Pancreas (tissue), 10 donors: Measurements from ENCODE around the gene RPS26. TPM values are rescaled to one million over a fixed set of nuclear protein-coding genes. Genes with fewer than 3 reads are reported as not detected.

ENCODE experiments used
- ATAC-seq, 4 donors: fragments of 200-7000 bp; cut with Tn5 transposase; one replicate each; pipeline versions ENCODE4 v1.8.0 to v1.9.1; 2020; ENCODE audit warnings: mild to moderate bottlenecking in 4 of 4, moderate library complexity in 4 of 4
- DNase-seq, 6 donors: peaks; one replicate each; pipeline ENCODE4 v3.0.0-alpha.2; 2020
- FAIRE-seq: peaks from 2 replicates; lab custom pipeline; 2012; peaks lifted over from hg19 to GRCh38; lab: Jason Lieb, UNC
- H3K27ac ChIP-seq, 4 donors: fragments of 200-600 bp; sonication (generic); 1 replicate in 3 of 4; 2 replicates in 1 of 4; pipeline versions ENCODE4 v1.5.0 to v1.8.0; 2020
- H3K27me3 ChIP-seq, 4 donors: fragments of 200-600 bp; one replicate each; pipeline ENCODE4 v1.8.0; 2021
- H3K36me3 ChIP-seq, 3 donors: fragments of 200-600 bp; sonication (generic) in 1 of 3; one replicate each; pipeline versions ENCODE4 v1.5.0 to v1.8.0; 2020 to 2021
- H3K4me1 ChIP-seq, 3 donors: fragments of 200-600 bp; one replicate each; pipeline ENCODE4 v1.8.0; 2021
- H3K4me3 ChIP-seq, 4 donors: fragments of 200-600 bp; sonication (generic) in 2 of 4; one replicate each; pipeline versions ENCODE4 v1.5.0 to v1.8.0; 2020 to 2021
- H3K9me3 ChIP-seq, 4 donors: fragments of 200-600 bp; one replicate each; pipeline ENCODE4 v1.8.0; 2021
- CTCF ChIP-seq, 4 donors: fragments of 200-600 bp; sonication (generic) in 3 of 4; IDR thresholded peaks; one replicate each; pipeline versions ENCODE4 v1.5.0 to v1.8.0; 2021; ENCODE audit warnings: antibody characterized with exemption in 4 of 4
- WGBS, 2 donors: extraction: QIAGEN DNeasy Blood & Tissue Kit; methylation state at CpG; one replicate each; pipeline ENCODE4 v1.1.7; 2013; 5-methylcytosine and 5-hydroxymethylcytosine counted together
- intact Hi-C, 3 donors: fragments of 100-400 bp; cut with DNase I; formaldehyde crosslinking; loops; one replicate each; pipeline versions ENCODE4 v1.11.1 to v1.14.2; 2022
- polyA plus RNA-seq, 2 donors: library from polyadenylated mRNA; stranded (reverse); fragments of 200-250 nt; gene quantifications; one replicate each; pipeline ENCODE4 v1.2.3, GENCODE V29; 2013
- total RNA-seq, 6 donors: library from RNA; stranded (reverse); fragmentation: NEBNext Ultra II Directional in 4 of 6; extraction: Animal tissue kit (Norgen Biotek cat#: 25700) in 4 of 6; gene quantifications; one replicate each; pipeline versions ENCODE4 v1.2.1 to v1.2.4, GENCODE V29; 2021 to 2023
- donor health status: healthy with polysubstance abuse.
- donor health status: DM: no; HTN: no; CAD: no; lungs with moderate emphysema.
- donor health status: DM: no; HTN: no; CAD: no.
- donor health status: control.
- donor health status: control.
- donor health status: Bipolar disorder and iron deficiency.
- donor health status: DM: yes; HTN: yes; CAD: no.
- donor health status: DM: no; HTN: no; CAD: no.
- donor health status: DM: no; HTN: no; CAD: no.
- donor health status: DM: yes; HTN: yes; CAD: no.

RPS26 gene
- total and polyA plus RNA-seq, 8 donors = 13.8 to 593 (median 32.2) TPM

GRCh38 chr12:56021889-56022497 lies 19.7 kb upstream of the RPS26 start:
- intact Hi-C loops = no loop called here
- Histone ChIP-seq H3K4me3 (no peak overlapping the region), H3K4me1 (no peaks in the 10 kb centered on the region), H3K27ac (no peak overlapping the region), H3K27me3 (no peaks in the 10 kb centered on the region), H3K9me3 (no peaks in the 10 kb centered on the region), H3K36me3 (no peaks in the 10 kb centered on the region)
- DNase-seq = no peak
- no peak for TF ChIP-seq CTCF (IDR thresholded peaks at IDR 0.05)
- FAIRE-seq = no peak
- 62 to 83% methylated on average over 2 of the region's 2 CpGs for WGBS, 2 donors
- ATAC-seq = peak in 2 of 4 donors; percentile 10 to 16

GRCh38 chr12:56028511-56029165 lies 13.1 kb upstream of the RPS26 start:
- TF ChIP-seq CTCF (IDR thresholded peaks at IDR 0.05) = no peak
- intact Hi-C loops = no loop called here
- 61 to 84% methylated on average over 3 to 5 of the region's 5 CpGs for WGBS, 2 donors
- Histone ChIP-seq H3K27ac (peak overlapping the region in 2 of 4 donors; percentile 33 to 57), H3K27me3 (no peaks in the 10 kb centered on the region), H3K4me1 (peaks cover 0 to 8% (median 5%) of the 10 kb centered on the region in 3 donors), H3K9me3 (no peaks in the 10 kb centered on the region), H3K4me3 (no peak overlapping the region), H3K36me3 (peaks cover 0 to 3% (median 0%) of the 10 kb centered on the region in 3 donors)
- DNase-seq = no peak
- ATAC-seq = peak in 3 of 4 donors; percentile 9 to 46 (median 25)
- FAIRE-seq = no peak

GRCh38 chr12:56029166-56029519 lies 12.6 kb upstream of the RPS26 start:
- H3K36me3 ChIP-seq = peaks cover 0 to 3% (median 0%) of the 10 kb centered on the region in 3 donors
- intact Hi-C loops = no loop called here
- no peak overlapping the region for H3K4me3 ChIP-seq
- no peak for TF ChIP-seq CTCF (IDR thresholded peaks at IDR 0.05)
- H3K27ac ChIP-seq = peak overlapping the region in 2 of 4 donors; percentile 33 to 57
- no peak for DNase-seq
- H3K9me3 ChIP-seq = no peaks in the 10 kb centered on the region
- ATAC-seq = peak; percentile 31 to 68 (median 41)
- no peak for FAIRE-seq
- peaks cover 0 to 8% (median 5%) of the 10 kb centered on the region in 3 donors for H3K4me1 ChIP-seq
- H3K27me3 ChIP-seq = no peaks in the 10 kb centered on the region

- H3K4me1 ChIP-seq = peaks cover 0 to 8% (median 5%) of the 10 kb centered on the region in 3 donors
- no peak overlapping the region for H3K4me3 ChIP-seq
- DNase-seq (peak in 3 of 6 donors; percentile 31 to 53 (median 38)), ATAC-seq (peak; percentile 77 to 96 (median 90)), FAIRE-seq (no peak)
- peak overlapping the region in 1 of 4 donors; percentile 33 for H3K27ac ChIP-seq
- peaks cover 0 to 5% (median 3%) of the 10 kb centered on the region in 3 donors for H3K36me3 ChIP-seq
- H3K27me3 ChIP-seq = no peaks in the 10 kb centered on the region
- intact Hi-C loops = loop anchor here in 1 of 3 donors (10.0 kb wide), 1 partner anchor 295 kb away; no protein-coding TSS in a partner anchor
- WGBS, 2 donors = 71 to 75% methylated on average over 6 of the region's 6 CpGs
- H3K9me3 ChIP-seq = no peaks in the 10 kb centered on the region
- peak in 3 of 4 donors; percentile 34 to 54 (median 41) for TF ChIP-seq CTCF (IDR thresholded peaks at IDR 0.05)
These were observed 11.9 kb upstream of the RPS26 start for GRCh38 chr12:56029666-56030293.
